Ectodermal cell (in vitro differentiated cells): ENCODE data around the gene ZNRF4.

Experiments
- H3K27ac ChIP-seq: 2 replicates; pipeline ENCODE4 v1.7.0; 2013; ENCODE audit warnings: mild to moderate bottlenecking, low read depth, low read length; ENCODE audit not compliant: insufficient read depth, poor library complexity, severe bottlenecking
- H3K27me3 ChIP-seq: 2 replicates; pipeline ENCODE4 v1.7.0; 2013; ENCODE audit warnings: mild to moderate bottlenecking, low read length; ENCODE audit not compliant: insufficient read depth, control insufficient read depth, poor library complexity, severe bottlenecking
- H3K36me3 ChIP-seq: one replicate; pipeline ENCODE4 v1.7.0; 2013; ENCODE audit warnings: low read length; ENCODE audit not compliant: control insufficient read depth, insufficient read depth
- H3K4me1 ChIP-seq: one replicate; pipeline ENCODE4 v1.7.0; 2013; ENCODE audit warnings: low read length; ENCODE audit not compliant: control insufficient read depth, insufficient read depth
- H3K4me3 ChIP-seq: 2 replicates; pipeline ENCODE4 v1.7.0; 2013; ENCODE audit warnings: low read depth, low read length, control low read depth; ENCODE audit not compliant: insufficient read depth
- H3K9me3 ChIP-seq: 2 replicates; pipeline ENCODE4 v1.7.0; 2013; ENCODE audit warnings: mild to moderate bottlenecking, low read length, moderate library complexity; ENCODE audit not compliant: control insufficient read depth
- WGBS, 2 experiments: methylation state at CpG; one replicate each; pipeline ENCODE4 v1.1.7; 2013; ENCODE audit warnings: missing lambda C conversion rate in 2 of 2; 5-methylcytosine and 5-hydroxymethylcytosine counted together

Gene ZNRF4

DNA sequence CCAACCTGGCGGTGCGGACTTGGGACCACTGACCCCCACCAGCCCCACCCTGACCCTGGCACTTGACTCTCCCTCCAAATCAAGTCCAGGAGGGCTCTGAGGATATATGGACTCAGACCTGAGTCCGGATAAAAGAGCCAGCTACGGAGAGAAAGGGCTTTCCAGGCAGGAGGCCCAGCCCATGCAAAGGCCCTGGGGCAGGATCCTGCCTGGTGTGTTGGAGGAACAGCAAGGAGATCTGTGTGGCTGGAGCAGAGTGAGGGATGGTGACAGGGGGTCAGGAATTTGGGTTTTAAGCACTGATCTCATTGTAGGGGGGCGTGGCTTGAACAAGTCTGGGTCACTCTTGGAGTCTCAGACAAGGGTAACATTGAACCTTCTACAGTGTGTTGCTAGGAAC lies 474 bp upstream of the ZNRF4 start:
- Histone ChIP-seq H3K36me3 (no peaks in the 10 kb centered on the region), H3K4me1 (no peaks in the 10 kb centered on the region), H3K27ac (no peak overlapping the region), H3K9me3 (no peaks in the 10 kb centered on the region), H3K4me3 (no peak overlapping the region), H3K27me3 (no peaks in the 10 kb centered on the region)
- WGBS, 2 experiments = 69% methylated on average over 5 of the region's 5 CpGs

GRCh38 chr19:5456130-5456840 lies 1.1 kb downstream of the ZNRF4 start:
- H3K9me3 ChIP-seq = no peaks in the 10 kb centered on the region
- no peaks in the 10 kb centered on the region for H3K36me3 ChIP-seq
- no peaks in the 10 kb centered on the region for H3K27me3 ChIP-seq
- H3K4me3 ChIP-seq = no peak overlapping the region
- no peaks in the 10 kb centered on the region for H3K4me1 ChIP-seq
- no peak overlapping the region for H3K27ac ChIP-seq
- 94 to 95% methylated on average over 35 of the region's 35 CpGs for WGBS, 2 experiments

DNA sequence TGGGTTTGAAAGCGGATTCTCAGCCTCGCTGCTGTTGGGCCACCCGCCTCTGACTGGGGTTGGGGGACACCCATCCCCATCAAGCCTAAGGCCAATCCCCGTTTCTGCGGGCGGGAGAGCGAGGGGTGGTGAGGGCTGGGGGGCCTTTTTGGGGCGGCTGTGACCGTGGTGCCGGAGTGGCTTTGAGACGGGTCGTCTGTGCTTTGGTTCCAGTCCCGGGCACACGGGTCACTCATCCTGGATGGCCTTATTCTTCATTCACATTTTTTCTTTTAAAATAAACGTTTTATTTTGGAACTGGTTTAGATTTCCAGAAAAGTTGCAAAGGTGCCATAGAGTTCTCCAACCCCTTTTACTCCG lies 1.6 kb downstream of the ZNRF4 start:
- no peaks in the 10 kb centered on the region for H3K4me1 ChIP-seq
- H3K27ac ChIP-seq = no peak overlapping the region
- H3K4me3 ChIP-seq = no peak overlapping the region
- H3K9me3 ChIP-seq = no peaks in the 10 kb centered on the region
- no peaks in the 10 kb centered on the region for H3K36me3 ChIP-seq
- WGBS, 2 experiments = 94 to 97% methylated on average over 16 of the region's 16 CpGs
- H3K27me3 ChIP-seq = no peaks in the 10 kb centered on the region

DNA sequence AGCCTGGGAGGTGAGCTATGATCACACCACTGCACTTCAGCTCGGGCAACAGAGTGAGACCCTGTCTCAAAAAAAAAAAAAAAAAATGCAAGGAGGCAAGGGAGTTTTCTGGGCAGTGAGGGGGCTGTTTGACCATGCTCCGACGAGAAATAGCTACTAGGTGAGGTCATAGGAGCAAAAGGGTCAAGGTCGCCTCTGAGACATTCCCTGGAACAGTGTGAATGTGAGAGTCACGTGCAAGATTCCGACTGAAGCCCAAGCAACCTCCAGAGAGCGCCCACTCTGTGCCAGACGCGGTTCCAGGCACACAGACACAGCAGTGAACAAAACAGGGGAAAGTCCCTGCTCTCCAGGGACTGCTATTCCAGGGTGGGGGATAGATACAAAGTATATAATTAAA lies 2.5 kb downstream of the ZNRF4 start:
- Histone ChIP-seq H3K27ac (no peak overlapping the region), H3K27me3 (no peaks in the 10 kb centered on the region), H3K4me1 (no peaks in the 10 kb centered on the region), H3K4me3 (no peak overlapping the region), H3K36me3 (no peaks in the 10 kb centered on the region), H3K9me3 (no peaks in the 10 kb centered on the region)
- WGBS, 2 experiments = 83 to 85% methylated on average over 9 of the region's 9 CpGs

- Histone ChIP-seq H3K27me3 (no peaks in the 10 kb centered on the region), H3K4me1 (no peaks in the 10 kb centered on the region), H3K36me3 (no peaks in the 10 kb centered on the region), H3K27ac (no peak overlapping the region), H3K9me3 (no peaks in the 10 kb centered on the region), H3K4me3 (no peak overlapping the region)
- WGBS, 2 experiments = 89 to 93% methylated on average over 7 of the region's 7 CpGs
Observed at GRCh38 chr19:5458420-5458819, 3.2 kb downstream of the ZNRF4 start.

DNA sequence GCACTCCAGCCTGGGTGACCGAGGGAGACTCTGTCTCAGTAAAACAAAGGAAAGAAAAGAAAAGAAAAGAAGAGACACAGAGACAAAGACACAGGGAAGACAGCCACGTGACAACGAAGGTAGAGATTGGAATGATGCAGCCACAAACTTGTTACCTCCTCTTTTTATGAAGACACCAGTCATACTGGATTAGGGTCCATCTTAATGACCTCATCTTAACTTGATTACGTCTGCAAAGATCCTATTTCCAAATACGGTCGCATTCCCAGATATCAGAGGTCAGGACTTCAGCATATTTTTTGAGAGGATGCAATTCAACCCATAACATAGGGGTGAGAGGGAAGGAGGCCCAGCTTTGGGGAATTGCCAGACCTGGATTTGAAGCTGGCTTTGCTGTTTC lies 4.1 kb downstream of the ZNRF4 start:
- no peaks in the 10 kb centered on the region for H3K4me1 ChIP-seq
- H3K27ac ChIP-seq = no peak overlapping the region
- 81 to 90% methylated on average over 6 of the region's 6 CpGs for WGBS, 2 experiments
- H3K36me3 ChIP-seq = no peaks in the 10 kb centered on the region
- H3K4me3 ChIP-seq = no peak overlapping the region
- no peaks in the 10 kb centered on the region for H3K27me3 ChIP-seq
- no peaks in the 10 kb centered on the region for H3K9me3 ChIP-seq

DNA sequence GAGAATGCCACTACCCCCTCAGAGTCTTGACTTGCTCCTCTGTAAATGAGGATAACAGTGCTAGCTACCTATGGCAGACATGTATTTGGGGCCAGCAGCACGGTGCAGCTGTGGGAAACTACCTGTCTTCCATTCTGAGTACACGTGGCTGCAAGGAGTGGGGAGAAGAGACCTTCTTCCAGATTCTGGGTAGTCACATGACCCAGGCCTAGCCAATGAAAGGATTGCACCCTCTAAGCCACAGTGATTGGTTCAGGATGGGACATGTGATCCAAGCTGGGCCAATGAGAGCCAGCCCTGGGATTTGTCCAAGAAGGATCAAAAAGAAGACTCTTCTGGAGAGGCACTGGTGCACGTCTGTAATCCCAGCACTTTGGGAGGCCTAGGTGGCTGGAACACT lies 5.5 kb downstream of the ZNRF4 start:
- Histone ChIP-seq H3K4me3 (no peak overlapping the region), H3K36me3 (no peaks in the 10 kb centered on the region), H3K4me1 (no peaks in the 10 kb centered on the region), H3K9me3 (no peaks in the 10 kb centered on the region), H3K27ac (no peak overlapping the region), H3K27me3 (no peaks in the 10 kb centered on the region)
- 77 to 87% methylated on average over 3 of the region's 3 CpGs for WGBS, 2 experiments

GRCh38 chr19:5463959-5464358 lies 8.7 kb downstream of the ZNRF4 start:
- Histone ChIP-seq H3K9me3 (no peaks in the 10 kb centered on the region), H3K4me1 (no peaks in the 10 kb centered on the region), H3K27me3 (no peaks in the 10 kb centered on the region), H3K4me3 (no peak overlapping the region), H3K36me3 (no peaks in the 10 kb centered on the region), H3K27ac (no peak overlapping the region)
- WGBS, 2 experiments = 87 to 93% methylated on average over 2 to 3 of the region's 3 CpGs

GRCh38 chr19:5466072-5466471 lies 10.9 kb downstream of the ZNRF4 start:
- 85 to 88% methylated on average over 7 of the region's 7 CpGs for WGBS, 2 experiments
- Histone ChIP-seq H3K36me3 (no peaks in the 10 kb centered on the region), H3K4me3 (no peak overlapping the region), H3K4me1 (no peaks in the 10 kb centered on the region), H3K27me3 (no peaks in the 10 kb centered on the region), H3K27ac (no peak overlapping the region), H3K9me3 (no peaks in the 10 kb centered on the region)

- Histone ChIP-seq H3K4me3 (no peak overlapping the region), H3K27me3 (no peaks in the 10 kb centered on the region), H3K9me3 (no peaks in the 10 kb centered on the region), H3K4me1 (no peaks in the 10 kb centered on the region), H3K36me3 (no peaks in the 10 kb centered on the region), H3K27ac (no peak overlapping the region)
- 87 to 90% methylated on average over 12 of the region's 12 CpGs for WGBS, 2 experiments
Observed at GRCh38 chr19:5466814-5467291, 11.6 kb downstream of the ZNRF4 start.

DNA sequence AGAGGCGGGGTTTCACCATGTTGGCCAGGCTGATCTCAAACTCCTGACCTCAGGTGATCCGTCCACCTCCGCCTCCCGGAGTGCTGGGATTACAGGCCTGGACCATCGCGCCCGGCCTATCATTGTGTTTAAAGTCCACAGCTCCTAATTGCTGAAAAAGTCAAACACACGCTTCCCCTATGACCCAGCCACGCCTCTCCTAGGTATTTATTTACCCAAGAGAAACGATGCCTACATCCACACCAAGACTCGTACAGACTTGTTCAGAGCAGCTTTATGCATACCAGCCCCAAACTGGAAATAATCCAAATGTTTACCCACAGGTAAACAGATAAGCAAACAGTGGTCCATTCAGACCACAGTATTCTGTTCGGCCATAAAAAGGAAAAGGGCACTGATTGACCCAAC lies 15.1 kb downstream of the ZNRF4 start:
- no peaks in the 10 kb centered on the region for H3K27me3 ChIP-seq
- no peak overlapping the region for H3K4me3 ChIP-seq
- H3K9me3 ChIP-seq = no peaks in the 10 kb centered on the region
- no peaks in the 10 kb centered on the region for H3K4me1 ChIP-seq
- WGBS, 2 experiments = 91 to 92% methylated on average over 12 of the region's 12 CpGs
- H3K36me3 ChIP-seq = no peaks in the 10 kb centered on the region
- H3K27ac ChIP-seq = no peak overlapping the region
